ENCODE data around the gene HMCN1. TPM values are rescaled to one million over a fixed set of nuclear protein-coding genes. Genes with fewer than 3 reads are reported as not detected.

The HMCN1 gene
- total RNA-seq, 1 donor from 2014 or later: 8.9 TPM

- H3K27me3 ChIP-seq (ENCODE audit: low read depth): no peaks in the 10 kb centered on the region
- H3K36me3 ChIP-seq: peaks cover 6% of the 10 kb centered on the region
- no peak overlapping the region for H3K4me3 ChIP-seq
- intact Hi-C loops (cut with micrococcal nuclease): no loop called here
- no peaks in the 10 kb centered on the region for H3K9me3 ChIP-seq (replicated peaks)
- no peak overlapping the region for H3K27ac ChIP-seq (replicated peaks)
- H3K4me1 ChIP-seq: no peaks in the 10 kb centered on the region
- no peak for TF ChIP-seq CTCF (IDR thresholded peaks at IDR 0.05; ENCODE audit: borderline replicate concordance)
- no peak for DNase-seq
Observed at GRCh38 chr1:186125511-186125910, 391.3 kb downstream of the HMCN1 start.

- H3K27ac ChIP-seq (replicated peaks): no peak overlapping the region
- DNase-seq: no peak
- no peaks in the 10 kb centered on the region for H3K36me3 ChIP-seq
- H3K4me1 ChIP-seq: no peaks in the 10 kb centered on the region
- no peak for TF ChIP-seq CTCF (IDR thresholded peaks at IDR 0.05; ENCODE audit: borderline replicate concordance)
- H3K9me3 ChIP-seq (replicated peaks): no peaks in the 10 kb centered on the region
- H3K4me3 ChIP-seq: no peak overlapping the region
- intact Hi-C loops (cut with micrococcal nuclease): no loop called here
- no peaks in the 10 kb centered on the region for H3K27me3 ChIP-seq (ENCODE audit: low read depth)
Observed at GRCh38 chr1:186129758-186130157, 395.6 kb downstream of the HMCN1 start.

GRCh38 chr1:186139115-186139514 is 404.9 kb downstream of the HMCN1 start:
- no peak overlapping the region for H3K4me3 ChIP-seq
- H3K4me1 ChIP-seq: no peaks in the 10 kb centered on the region
- no peaks in the 10 kb centered on the region for H3K27me3 ChIP-seq (ENCODE audit: low read depth)
- intact Hi-C loops (cut with micrococcal nuclease): no loop called here
- no peak for TF ChIP-seq CTCF (IDR thresholded peaks at IDR 0.05; ENCODE audit: borderline replicate concordance)
- no peak for DNase-seq
- H3K9me3 ChIP-seq (replicated peaks): peaks cover 7% of the 10 kb centered on the region
- H3K27ac ChIP-seq (replicated peaks): no peak overlapping the region
- peaks cover 12% of the 10 kb centered on the region for H3K36me3 ChIP-seq

GRCh38 chr1:186139701-186140100 is 405.5 kb downstream of the HMCN1 start:
- no peak for TF ChIP-seq CTCF (IDR thresholded peaks at IDR 0.05; ENCODE audit: borderline replicate concordance)
- H3K27ac ChIP-seq (replicated peaks): no peak overlapping the region
- intact Hi-C loops (cut with micrococcal nuclease): no loop called here
- H3K4me3 ChIP-seq: no peak overlapping the region
- no peaks in the 10 kb centered on the region for H3K27me3 ChIP-seq (ENCODE audit: low read depth)
- no peaks in the 10 kb centered on the region for H3K4me1 ChIP-seq
- H3K9me3 ChIP-seq (replicated peaks): peaks cover 7% of the 10 kb centered on the region
- no peak for DNase-seq
- peaks cover 14% of the 10 kb centered on the region for H3K36me3 ChIP-seq

- intact Hi-C loops (cut with micrococcal nuclease): no loop called here
- Histone ChIP-seq H3K4me1 (no peaks in the 10 kb centered on the region), H3K27me3 (ENCODE audit: low read depth) (no peaks in the 10 kb centered on the region), H3K27ac (replicated peaks) (no peak overlapping the region), H3K9me3 (replicated peaks) (peaks cover 7% of the 10 kb centered on the region), H3K36me3 (peaks cover 26% of the 10 kb centered on the region), H3K4me3 (no peak overlapping the region)
- TF ChIP-seq CTCF (IDR thresholded peaks at IDR 0.05; ENCODE audit: borderline replicate concordance): no peak
- no peak for DNase-seq
Observed at GRCh38 chr1:186142159-186142558, 408.0 kb downstream of the HMCN1 start.

- DNase-seq: no peak
- no peaks in the 10 kb centered on the region for H3K4me1 ChIP-seq
- no peak for TF ChIP-seq CTCF (IDR thresholded peaks at IDR 0.05; ENCODE audit: borderline replicate concordance)
- peaks cover 7% of the 10 kb centered on the region for H3K9me3 ChIP-seq (replicated peaks)
- no peak overlapping the region for H3K4me3 ChIP-seq
- H3K36me3 ChIP-seq: peaks cover 19% of the 10 kb centered on the region
- intact Hi-C loops (cut with micrococcal nuclease): no loop called here
- no peak overlapping the region for H3K27ac ChIP-seq (replicated peaks)
- H3K27me3 ChIP-seq (ENCODE audit: low read depth): no peaks in the 10 kb centered on the region
Observed at GRCh38 chr1:186142916-186143315, 408.7 kb downstream of the HMCN1 start.
